Body of pancreas (tissue), 4 donors: ENCODE results near the gene ACSF3.

ENCODE experiments used
- CTCF ChIP-seq, 7 experiments: fragments of 450-650 bp in 4 of 7; fragments of 200-600 bp in 3 of 7; sonication (generic) in 3 of 7; IDR thresholded peaks; one replicate each; pipeline ENCODE4 v1.5.1; 2016 to 2019; ENCODE audit warnings: antibody characterized with exemption in 7 of 7
- POLR2A ChIP-seq, 3 donors: fragments of 450-650 bp; IDR thresholded peaks; one replicate each; pipeline ENCODE4 v1.6.1; 2016; ENCODE audit warnings: antibody characterized with exemption in 3 of 3, mild to moderate bottlenecking in 2 of 3

- TF ChIP-seq CTCF (IDR thresholded peaks at IDR 0.05) = no peak
- no peak for TF ChIP-seq POLR2A (IDR thresholded peaks at IDR 0.05)
These were observed 47.2 kb upstream of the ACSF3 start for GRCh38 chr16:89046491-89046890.
